ENCODE measurements around the gene HTR1D.
"Not testable (repeated sequence)": the region's sequence is repeated elsewhere in the genome, so short reads cannot be mapped to it uniquely, and the experiment has no call there.

The HTR1D gene, protein sequence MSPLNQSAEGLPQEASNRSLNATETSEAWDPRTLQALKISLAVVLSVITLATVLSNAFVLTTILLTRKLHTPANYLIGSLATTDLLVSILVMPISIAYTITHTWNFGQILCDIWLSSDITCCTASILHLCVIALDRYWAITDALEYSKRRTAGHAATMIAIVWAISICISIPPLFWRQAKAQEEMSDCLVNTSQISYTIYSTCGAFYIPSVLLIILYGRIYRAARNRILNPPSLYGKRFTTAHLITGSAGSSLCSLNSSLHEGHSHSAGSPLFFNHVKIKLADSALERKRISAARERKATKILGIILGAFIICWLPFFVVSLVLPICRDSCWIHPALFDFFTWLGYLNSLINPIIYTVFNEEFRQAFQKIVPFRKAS

DNA sequence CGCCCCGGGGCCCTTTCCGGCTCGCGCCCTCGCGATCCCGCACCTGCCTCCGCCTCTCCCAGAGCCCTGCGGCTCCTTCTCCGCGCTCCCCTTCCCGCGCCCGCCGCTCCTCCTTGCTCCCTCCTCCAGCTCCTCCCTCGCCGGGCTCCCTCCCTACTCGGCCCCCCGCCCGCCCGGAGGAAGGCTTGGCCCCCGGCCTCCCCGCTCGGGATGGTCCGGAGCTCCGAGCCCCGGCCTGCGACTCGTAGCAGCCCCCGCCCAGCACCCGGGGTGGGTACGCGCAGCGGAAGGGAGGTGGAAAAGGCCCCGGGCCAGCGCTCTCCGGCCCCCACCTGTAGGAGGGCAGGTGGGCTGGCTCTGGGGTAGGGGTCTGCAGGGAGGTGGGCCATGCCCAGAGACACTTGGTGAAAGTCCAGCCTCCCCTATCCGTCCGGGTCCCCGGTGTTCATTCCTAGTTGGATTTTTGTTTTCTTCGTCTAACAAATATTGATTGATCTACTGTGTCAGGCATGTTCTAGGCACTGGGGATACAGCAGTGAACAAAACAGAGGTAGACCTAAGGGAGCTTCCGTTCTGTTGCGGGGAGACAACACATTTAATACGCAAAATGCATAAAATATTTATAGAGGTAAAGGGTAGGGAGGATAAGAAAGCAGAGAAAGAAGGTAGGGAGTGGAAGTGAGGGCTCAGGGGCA is at the start of gene HTR1D:
HTR1D (minus strand) TSS at position 82 of the 695 bp plus-strand sequence. CDS start 23,283 bp downstream, outside the sequence.
- DNase-seq = no peak

DNA sequence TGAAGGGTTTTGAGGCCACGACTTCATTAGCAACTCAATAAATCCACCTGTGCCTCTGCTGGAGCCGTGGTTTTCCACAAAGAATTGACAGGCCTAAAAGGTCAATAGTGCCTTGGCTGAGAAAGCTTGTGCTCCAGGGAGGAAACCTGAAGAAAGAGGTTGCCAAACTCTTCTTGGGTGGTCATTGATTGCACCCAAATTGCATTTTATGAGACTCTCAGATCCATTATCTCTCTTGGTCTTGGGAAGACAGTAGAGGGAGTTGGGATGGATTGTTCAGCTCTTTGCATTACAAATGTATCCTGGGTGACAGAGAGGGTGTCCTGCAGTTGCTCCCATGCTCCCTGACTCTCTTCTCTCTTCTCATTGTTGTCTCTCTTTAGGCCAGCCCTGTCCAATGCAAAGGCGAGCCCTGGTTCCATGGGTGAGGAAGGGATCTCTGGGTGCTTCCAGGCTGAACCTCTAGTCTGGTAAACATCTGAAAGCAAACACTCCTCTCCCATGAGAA is 46.1 kb upstream of the HTR1D start:
- DNase-seq = no peak

DNA sequence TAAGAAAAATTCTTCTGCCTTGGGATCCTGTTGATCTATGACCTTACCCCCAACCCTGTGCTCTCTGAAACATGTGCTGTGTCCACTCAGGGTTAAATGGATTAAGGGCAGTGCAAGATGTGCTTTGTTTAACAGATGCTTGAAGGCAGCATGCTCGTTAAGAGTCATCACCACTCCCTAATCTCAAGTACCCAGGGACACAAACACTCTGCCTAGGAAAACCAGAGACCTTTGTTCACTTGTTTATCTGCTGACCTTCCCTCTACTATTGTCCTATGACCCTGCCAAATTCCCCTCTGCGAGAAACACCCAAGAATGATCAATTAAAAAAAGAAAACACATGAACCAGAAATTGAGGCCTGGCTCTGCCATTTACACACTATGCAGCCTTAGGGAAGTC is 40.8 kb upstream of the HTR1D start:
- DNase-seq = not testable (repeated sequence)

DNA sequence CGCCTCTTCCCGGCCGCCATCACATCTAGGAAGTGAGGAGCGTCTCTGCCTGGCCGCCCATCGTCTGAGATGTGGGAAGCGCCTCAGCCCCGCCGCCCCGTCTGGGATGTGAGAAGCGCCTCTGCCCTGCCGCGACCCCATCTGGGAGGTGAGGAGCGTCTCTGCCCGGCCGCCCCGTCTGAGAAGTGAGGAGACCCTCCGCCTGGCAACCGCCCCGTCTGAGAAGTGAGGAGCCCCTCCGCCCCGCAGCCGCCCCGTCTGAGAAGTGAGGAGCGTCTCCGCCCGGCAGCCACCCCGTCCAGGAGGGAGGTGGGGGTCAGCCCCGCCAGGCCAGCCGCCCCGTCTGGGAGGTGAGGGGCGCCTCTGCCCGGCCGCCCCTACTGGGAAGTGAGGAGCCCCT is 40.1 kb upstream of the HTR1D start:
- not testable (repeated sequence) for DNase-seq

DNA sequence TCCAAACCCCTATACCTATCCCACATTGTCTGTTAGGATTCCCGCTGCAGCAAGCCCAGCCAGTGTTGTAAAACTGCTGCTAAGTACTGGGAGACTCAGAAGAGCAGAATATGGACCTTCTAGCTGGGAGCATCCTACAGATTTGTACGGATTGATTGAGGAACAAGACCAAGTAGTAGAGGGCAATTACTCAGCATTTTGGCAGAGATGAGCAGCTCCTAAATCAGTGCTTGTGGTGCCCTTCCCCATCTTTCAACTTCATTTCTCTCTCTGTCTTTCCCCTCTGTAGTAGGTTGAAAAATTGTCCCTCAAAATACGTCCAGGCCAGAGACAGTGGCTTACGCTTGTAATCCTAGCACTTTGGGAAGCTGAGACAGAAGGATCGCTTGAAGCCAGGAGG is 37.3 kb upstream of the HTR1D start:
- no peak for DNase-seq

DNA sequence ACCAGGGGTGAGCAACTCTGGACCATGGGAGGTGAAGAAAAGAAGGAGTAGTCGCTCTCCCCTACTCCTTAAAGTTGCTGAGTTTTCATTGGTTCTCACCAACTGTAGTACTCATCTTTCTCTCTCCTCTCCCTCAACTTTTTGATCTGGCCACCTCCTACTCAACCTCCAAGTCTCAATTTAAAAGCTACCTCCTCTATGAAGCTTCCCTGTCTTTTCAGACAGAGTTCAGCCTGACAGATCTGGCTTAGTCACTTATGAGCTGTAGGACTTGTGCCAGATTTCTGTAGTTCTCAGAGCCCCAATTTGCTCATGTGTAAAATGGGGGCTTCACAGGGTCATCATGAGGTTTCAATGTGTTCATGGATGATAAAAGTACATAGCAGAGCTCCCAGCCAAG is 34.5 kb upstream of the HTR1D start:
- no peak for DNase-seq

DNA sequence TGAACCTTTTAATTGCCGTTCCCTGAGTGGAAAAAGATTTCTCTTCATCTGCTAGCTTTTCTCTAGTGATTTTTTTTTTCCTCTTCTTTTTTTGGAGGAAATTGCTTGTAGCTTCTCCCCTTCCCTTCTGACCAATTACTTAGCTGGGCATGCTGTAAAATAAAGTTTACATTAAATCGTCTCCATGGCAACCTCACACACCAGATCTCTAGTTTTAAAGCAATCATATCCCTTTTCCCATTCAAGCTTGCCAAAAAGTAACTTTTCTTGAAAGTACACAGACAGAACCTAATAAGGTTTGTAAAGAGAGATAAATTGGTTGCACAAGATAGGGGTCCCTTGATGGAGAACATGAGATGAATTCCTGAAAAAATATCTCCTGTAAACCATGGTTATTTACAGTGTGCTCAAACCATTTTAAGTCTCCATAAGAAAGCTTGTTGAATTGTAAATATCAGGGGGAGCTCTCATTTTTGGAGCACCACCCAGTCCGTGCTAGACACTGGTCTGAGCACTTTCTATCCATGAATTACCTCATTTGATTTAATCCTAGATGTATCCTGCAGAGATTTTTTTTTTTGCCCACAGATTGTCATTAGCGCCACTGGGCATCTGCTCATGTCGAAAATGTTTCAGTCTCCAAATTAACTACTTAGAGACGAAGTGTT is 32.6 kb upstream of the HTR1D start:
- no peak for DNase-seq

DNA sequence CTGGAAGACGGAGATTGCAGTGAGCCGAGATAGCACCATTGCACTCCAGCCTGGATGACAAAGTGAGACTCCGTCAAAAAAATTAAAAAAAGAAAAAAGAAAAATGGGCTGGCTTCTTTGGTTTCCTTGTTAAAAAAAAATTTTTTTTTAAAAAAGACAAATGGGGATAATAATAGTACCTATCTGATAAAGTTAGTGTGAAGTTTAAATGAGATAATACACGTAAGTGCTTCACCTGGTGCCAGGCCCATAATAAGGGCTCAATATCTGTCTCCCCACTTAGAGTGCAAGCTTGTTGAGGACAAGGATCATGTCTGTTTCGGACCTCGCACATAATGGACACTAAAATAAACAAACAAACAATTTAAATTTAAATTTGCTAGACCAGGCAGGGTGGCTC is 30.0 kb upstream of the HTR1D start:
- DNase-seq = no peak

DNA sequence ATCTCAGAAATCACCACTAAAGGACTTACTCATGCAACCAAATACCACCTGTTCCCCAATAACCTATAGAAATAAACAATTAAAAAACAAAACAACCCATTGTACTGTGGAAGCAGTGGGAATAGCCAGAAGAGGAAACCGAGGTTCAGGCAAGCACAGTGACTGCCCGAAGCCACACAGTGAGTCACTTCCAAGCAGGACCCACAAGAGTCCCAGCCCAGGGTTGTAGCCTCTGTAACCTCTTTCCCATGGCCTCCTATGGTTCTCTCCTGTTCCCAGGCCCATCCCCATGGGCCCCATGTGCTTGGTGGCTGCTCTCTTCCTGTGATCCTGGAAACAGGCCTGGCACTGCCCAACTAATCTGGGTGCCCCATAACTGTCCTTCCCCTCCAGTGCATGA is 29.0 kb upstream of the HTR1D start:
- DNase-seq = no peak

DNA sequence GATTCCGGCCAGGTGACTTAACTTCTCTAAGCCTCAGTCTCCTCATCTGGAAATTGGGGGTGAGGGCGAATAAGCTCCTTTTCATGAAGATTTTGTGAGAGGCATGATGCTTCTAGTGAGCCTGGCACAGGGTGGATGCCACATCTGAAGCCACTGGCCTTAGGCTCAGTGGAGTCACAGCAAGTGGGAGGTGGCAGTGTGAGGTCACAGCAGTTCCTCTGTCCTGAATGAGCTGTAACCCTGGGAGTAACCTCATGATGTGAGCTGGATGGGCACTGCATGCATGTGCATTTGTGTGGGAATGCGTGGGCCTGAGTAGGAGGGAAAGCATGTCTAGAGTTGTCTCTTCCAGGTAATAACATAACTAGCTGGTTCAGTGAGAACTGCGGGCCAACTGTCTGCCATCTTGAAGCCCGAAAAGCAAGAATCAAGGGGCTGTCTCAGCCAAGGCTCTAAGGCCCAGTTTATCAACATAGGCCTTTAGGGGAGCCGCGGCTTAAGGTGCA is 27.0 kb upstream of the HTR1D start:
- DNase-seq = peak; percentile 19 to 57

DNA sequence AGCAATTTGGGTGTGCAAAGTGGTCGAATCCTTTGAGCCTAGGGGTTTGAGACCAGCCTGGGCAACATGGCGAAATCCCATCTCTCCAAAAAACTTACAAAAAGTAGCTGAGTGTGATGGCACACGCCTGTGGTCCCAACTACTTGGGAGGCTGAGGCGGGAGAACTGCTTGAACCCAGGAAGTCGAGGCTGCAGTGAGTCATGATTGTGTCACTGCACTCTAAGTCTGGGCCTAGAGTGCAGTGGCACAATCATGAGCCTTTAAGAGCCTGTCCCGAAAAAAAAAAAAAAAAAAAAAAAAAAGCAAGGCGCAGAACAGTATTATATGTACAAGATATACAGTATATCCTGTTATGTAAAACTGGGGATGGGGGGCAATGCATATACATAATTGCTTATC is 25.1 kb upstream of the HTR1D start:
- DNase-seq = no peak

DNA sequence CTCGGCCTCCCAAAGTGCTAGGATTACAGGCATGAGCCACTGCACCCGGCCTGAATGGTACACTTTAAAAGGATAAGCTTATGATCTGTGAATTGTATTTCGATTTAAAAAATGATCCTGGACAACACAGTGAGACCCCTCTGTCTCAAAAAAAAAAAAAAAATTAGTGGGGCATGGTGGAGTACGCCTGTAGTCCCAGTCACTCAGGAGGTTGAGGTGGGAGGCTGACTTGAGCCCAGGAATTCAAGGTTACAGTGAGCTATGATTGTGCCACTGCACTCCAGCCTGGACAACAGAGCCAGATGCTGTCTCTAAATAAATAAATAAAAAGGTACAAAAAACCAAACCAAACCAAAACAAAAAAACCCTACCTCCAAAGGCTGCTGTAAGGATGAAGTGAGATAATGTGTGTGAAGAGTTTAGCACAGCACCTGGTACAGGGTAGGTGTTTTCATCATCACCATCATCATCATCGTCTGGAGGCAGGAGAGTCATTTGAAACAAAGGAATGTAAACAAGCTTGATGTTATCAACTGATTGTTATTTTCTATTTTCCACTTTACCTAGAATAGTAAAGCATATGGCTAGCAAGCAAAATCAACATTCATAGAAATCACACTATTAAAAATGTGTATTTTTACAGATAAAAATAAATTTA is 22.5 kb upstream of the HTR1D start:
- no peak for DNase-seq

DNA sequence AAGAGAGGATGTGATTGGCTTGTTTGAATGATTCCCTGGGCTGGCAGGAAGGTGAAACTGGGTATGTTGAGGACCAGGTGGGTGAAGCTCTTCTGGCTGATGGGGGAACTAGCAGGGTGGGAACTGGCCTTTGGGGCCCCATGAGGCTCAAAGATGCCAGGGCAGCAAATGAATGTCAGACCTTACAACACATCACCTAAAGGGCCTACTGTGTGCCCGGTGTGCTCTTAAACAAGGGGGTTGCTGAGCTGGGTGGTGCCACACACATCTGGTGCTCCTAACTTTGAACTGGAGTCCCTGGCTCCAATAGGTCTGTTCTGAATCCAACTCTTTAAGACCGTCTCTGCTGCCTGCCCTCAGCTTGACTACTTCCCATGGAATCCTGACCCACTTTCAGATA is 21.3 kb upstream of the HTR1D start:
- DNase-seq = no peak

DNA sequence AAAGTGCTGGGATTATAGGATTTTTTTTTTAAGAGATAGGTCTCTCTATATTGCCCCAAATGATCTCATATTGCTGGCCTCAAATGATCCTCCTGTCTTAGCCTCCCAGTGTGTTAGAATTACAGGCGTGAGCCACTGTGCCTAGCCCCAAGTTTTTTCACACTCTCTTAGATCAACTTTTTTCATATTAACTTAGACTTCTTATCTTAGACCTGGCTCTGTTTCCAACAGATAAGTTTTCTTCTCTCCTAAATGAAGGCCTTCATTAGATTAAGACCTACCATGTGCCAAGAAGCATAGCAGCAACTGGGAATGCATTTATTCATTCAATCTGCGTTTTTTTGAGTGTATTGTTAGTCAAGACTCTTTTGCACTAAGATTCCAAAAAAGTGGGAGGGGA is 20.2 kb upstream of the HTR1D start:
- no peak for DNase-seq

DNA sequence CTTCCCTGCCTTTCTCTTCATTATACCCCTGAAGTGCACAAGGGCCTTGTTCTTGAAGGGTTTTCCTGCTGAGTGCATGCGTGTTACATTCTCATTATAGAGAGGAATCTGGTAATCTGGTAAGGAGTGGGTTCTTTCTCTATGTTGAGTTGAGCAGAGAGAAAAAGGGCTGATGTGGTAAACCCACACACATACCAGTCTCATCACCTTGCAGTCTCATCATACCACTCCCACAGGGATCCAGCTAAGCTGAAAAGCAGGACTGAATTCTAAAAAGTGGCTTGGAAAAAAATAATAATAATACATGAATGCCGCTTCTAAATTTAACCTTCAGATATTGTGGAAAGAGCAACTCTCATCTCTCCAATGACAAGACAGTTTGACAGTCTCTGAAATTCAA is 10.5 kb upstream of the HTR1D start:
- no peak for DNase-seq

DNA sequence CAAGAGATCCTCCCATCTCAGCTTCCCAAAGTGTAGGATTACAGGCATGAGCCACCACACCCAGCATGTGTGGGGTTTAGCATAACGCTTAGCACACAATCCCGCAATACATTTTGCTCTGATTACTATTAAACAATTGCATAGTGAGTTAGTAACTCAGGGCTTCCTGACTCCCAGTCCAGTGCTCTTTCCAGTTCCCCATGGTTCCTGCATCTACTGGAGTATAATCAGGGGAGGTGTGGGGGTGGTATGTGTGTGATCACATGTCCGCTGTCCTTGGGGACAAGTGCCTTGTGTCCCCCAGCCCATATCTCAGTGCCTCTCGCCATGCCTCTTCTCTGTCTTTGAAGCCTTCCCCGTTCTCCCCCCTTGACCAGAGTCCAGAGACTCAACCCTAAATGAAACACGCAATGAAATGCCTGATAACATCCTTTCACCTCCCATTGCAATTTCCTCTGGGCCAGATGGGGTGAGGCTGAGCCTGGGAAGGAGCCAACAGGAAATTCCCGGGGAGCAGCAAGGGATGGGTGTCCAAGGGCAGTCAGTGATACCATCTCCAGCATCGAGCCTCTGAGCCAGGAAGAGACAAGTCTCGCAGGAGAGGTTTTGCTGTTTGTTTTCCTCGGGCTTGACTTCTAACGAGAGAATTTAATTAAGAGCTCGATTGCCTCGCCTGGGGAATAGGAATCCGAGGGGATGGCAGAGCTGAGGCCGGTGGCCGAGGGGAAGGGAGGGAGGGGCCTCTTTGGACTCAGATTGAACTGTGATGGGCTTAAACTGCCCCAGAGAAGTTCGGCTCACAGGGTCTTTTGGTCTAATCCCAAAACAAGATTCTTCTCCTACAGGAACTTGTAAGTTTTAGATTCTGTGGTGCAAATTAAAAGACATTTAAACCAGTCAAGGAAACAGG is 7.7 kb upstream of the HTR1D start:
- DNase-seq = no peak

DNA sequence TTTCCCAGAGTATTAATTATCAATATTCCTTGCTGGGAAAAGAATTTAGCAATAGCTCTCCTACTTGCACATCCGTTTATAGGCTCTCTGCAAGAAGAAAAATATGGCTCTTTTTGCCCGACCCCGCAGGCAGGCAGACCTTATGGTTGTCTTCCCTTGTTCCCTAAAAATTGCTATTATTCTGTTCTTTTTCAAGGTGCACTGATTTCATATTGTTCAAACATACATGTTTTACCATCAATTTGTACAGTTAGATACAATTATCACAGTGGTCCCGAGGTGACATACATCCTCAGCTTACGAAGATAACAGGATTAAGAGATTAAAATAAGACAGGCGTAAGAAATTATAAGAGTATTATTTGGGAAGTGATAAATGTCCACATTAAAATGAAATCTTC is 6.7 kb upstream of the HTR1D start:
- not testable (repeated sequence) for DNase-seq

DNA sequence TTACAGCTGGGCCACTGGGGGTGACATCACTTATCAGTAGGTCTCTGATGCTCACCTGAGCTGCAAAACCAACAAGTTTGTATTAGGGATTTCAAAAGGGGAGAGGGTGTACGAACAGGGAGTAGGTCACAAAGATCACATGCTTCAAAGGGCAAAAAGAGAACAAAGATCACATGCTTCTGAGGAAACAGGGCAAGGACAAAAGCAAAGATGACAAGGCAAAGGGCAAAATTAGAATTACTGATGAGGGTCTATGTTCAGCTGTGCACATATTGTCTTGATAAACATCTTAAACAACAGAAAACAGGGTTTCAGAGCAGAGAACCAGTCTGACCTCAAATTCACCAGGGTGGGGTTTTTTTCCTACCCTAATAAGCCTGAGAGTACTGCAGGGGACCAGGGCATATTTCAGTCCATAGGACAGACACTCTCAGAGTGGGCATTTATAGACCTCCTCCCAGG is 6.2 kb upstream of the HTR1D start:
- not testable (repeated sequence) for DNase-seq

DNA sequence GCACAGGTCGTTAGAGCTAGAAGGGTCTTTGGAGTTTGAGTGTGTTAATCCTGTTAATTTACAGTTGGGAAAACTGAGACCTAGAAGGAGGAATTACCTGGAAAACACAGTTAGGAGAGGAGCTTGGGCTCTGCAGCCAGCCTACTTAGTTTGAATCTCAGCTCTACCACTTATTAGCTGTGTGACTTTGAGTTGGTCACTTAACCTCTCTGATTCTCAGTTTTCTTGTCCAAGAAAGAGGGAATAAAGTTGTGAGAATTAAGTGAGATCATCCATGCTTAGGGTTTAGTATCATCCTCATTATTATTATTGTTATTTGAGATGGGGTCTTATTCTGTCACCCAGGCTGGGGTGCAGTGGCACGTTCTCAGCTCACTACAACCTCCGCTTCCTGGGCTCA is 5.4 kb upstream of the HTR1D start:
- no peak for DNase-seq

DNA sequence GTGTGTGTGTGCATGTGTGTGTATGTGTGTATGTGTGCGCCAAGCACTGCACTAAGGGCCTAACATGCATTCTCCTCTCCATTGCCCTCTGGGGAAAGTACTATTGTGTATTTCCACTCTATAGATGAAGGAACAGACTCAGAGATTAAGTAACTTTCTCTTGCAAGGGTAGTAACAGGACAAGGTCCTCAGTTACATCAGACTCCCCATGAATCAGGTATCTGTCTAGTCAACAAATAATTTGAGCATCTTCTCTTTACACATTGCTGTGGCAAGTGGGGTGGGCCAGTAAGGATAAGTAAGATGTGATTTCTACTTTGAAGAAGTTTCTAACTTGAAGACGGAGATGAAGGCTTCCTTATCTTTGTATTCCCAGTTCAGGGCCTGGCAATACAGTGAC is 5.0 kb upstream of the HTR1D start:
- DNase-seq = no peak

DNA sequence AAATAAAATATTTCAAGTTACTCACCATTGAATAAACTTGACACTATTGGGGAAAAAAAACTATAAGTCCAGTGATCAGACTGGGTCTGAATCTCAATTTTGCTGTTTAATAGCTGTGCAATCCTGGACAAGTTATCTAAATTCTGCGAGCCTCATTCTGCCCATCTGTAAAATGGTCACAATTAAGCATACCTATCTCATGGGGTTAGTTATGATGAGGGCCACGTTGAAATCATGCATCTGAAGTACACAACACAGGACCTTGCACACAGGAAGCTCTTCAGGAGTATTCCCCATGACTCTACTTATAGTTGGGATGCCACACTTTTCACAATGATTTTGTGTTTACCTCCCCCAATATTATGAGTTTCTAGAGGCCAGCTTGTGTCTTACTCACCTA is 3.8 kb upstream of the HTR1D start:
- DNase-seq = no peak

All from inflammatory macrophage treated with lipopolysaccharide for 1 hour (primary cell).